GM12878 (cell line): ENCODE data around the gene HAAO. TPM values are rescaled to one million over a fixed set of nuclear protein-coding genes. Genes with fewer than 3 reads are reported as not detected.

ENCODE experiments used
- ATAC-seq: fragments of 200-7000 bp; cut with Tn5 transposase; 3 replicates; pipeline ENCODE4 v1.9.1; 2020; ENCODE audit warnings: mild to moderate bottlenecking, moderate library complexity
- BruUV-seq: library from RNA; stranded (reverse); fragments of 400-500 nt; replicated peaks from 2 replicates; lab custom pipeline; 2021; lab: Mats Ljungman, UMichigan
- CTCF ChIA-PET: fragments of 300-600 bp; sonication (Branson Sonifier 250); formaldehyde crosslinking; extraction: SDS; loops from one replicate; lab custom pipeline; 2021; ENCODE audit warnings: inconsistent platforms; lab: Yijun Ruan, JAX
- POLR2A ChIA-PET: fragments of 350-600 bp; formaldehyde crosslinking; extraction: SDS; loops from one replicate; lab custom pipeline; 2021; ENCODE audit warnings: inconsistent platforms; lab: Charles Lee
- RAD21 ChIA-PET: fragments of 300-600 bp; sonication (Branson Sonifier 250); formaldehyde crosslinking; loops from one replicate; lab custom pipeline; 2023; ENCODE audit warnings: antibody characterized with exemption; ENCODE audit not compliant: unreplicated experiment; lab: Charles Lee
- SMC1A ChIA-PET: fragments of 300-600 bp; sonication (Branson Sonifier 250); formaldehyde crosslinking; loops from one replicate; lab custom pipeline; 2023; ENCODE audit not compliant: unreplicated experiment, uncharacterized antibody; lab: Charles Lee
- DNase-seq: peaks from one replicate; pipeline ENCODE4 v3.0.0-alpha.2; 2011; ENCODE audit warnings: low read depth, low spot score
- FAIRE-seq: peaks from 3 replicates; lab custom pipeline; 2011; peaks lifted over from hg19 to GRCh38; lab: Jason Lieb, UNC
- H2AFZ ChIP-seq: 2 replicates; pipeline ENCODE4 v1.6.0; 2011; ENCODE audit warnings: low read depth, low read length, control low read depth; ENCODE audit not compliant: control insufficient read depth
- H3K27ac ChIP-seq: 2 replicates; pipeline ENCODE4 v1.5.1; 2011; ENCODE audit warnings: control low read depth; ENCODE audit not compliant: control insufficient read depth, insufficient read depth
- H3K27me3 ChIP-seq, 2 experiments: replicated peaks in 1 of 2; 2 replicates each; pipeline versions ENCODE4 v1.6.0 to v1.6.1; 2011; ENCODE audit warnings: low read length in 1 of 2; ENCODE audit not compliant: control insufficient read depth in 2 of 2, insufficient read depth in 2 of 2
- H3K36me3 ChIP-seq, 2 experiments: 2 replicates each; pipeline ENCODE4 v1.5.1; 2011; ENCODE audit warnings: low read length in 1 of 2; ENCODE audit not compliant: control insufficient read depth in 2 of 2, insufficient read depth in 2 of 2
- H3K4me1 ChIP-seq: 2 replicates; pipeline ENCODE4 v1.6.1; 2011; ENCODE audit warnings: mild to moderate bottlenecking, low read length, moderate library complexity, mixed read lengths; ENCODE audit not compliant: control insufficient read depth, insufficient read depth
- H3K4me2 ChIP-seq: 2 replicates; pipeline ENCODE4 v1.6.0; 2011; ENCODE audit warnings: control low read depth; ENCODE audit not compliant: control insufficient read depth, insufficient read depth
- H3K4me3 ChIP-seq: fragments of 200-600 bp; sonication (generic); 2 replicates; pipeline ENCODE4 v1.5.1; 2016
- H3K79me2 ChIP-seq: 2 replicates; pipeline ENCODE4 v1.6.0; 2011; ENCODE audit warnings: low read length; ENCODE audit not compliant: control insufficient read depth, insufficient read depth
- H3K9ac ChIP-seq: 2 replicates; pipeline ENCODE4 v1.8.0; 2011; ENCODE audit warnings: low read length, control low read depth, mixed read lengths; ENCODE audit not compliant: control insufficient read depth, insufficient read depth
- H3K9me3 ChIP-seq: replicated peaks from 3 replicates; pipeline ENCODE4 v1.5.1; 2011; ENCODE audit warnings: mild to moderate bottlenecking, low read length; ENCODE audit not compliant: control insufficient read depth, insufficient read depth
- H4K20me1 ChIP-seq: 2 replicates; pipeline ENCODE4 v1.6.0; 2011; ENCODE audit not compliant: control insufficient read depth, insufficient read depth
- CREB1 ChIP-seq: IDR thresholded peaks from 2 replicates; pipeline ENCODE4 v1.6.1; 2012; ENCODE audit warnings: low read depth, mild to moderate bottlenecking, inconsistent platforms
- MEF2B ChIP-seq: fragments of 450-650 bp; IDR thresholded peaks from 2 replicates; pipeline ENCODE4 v1.6.1; 2018; ENCODE audit warnings: mild to moderate bottlenecking, moderate library complexity; ENCODE audit not compliant: partially characterized antibody, poor library complexity, severe bottlenecking
- NR2F1 ChIP-seq: fragments of 450-650 bp; conservative IDR thresholded peaks from 2 replicates; pipeline ENCODE4 v1.6.1; 2017; ENCODE audit warnings: mild to moderate bottlenecking
- SUPT20H ChIP-seq: IDR thresholded peaks from 2 replicates; pipeline ENCODE4 v1.6.1; 2011; ENCODE audit warnings: low read depth, mild to moderate bottlenecking, low read length, moderate library complexity, borderline replicate concordance; ENCODE audit not compliant: control insufficient read depth
- USF1 ChIP-seq: IDR thresholded peaks from 2 replicates; pipeline ENCODE4 v1.6.1; 2011; ENCODE audit warnings: borderline replicate concordance, low read depth, mild to moderate bottlenecking, moderate library complexity, mixed read lengths, low read length; ENCODE audit not compliant: insufficient read depth; ENCODE audit errors: extremely low read length
- WGBS: methylation state at CpG from one replicate; pipeline ENCODE4 v1.1.6; 2016; ENCODE audit warnings: low lambda C conversion rate; ENCODE audit not compliant: insufficient replicate concordance, insufficient coverage; ENCODE audit errors: missing lambda C conversion rate; 5-methylcytosine and 5-hydroxymethylcytosine counted together
- in situ Hi-C: fragments of 300-500 bp; cut with MboI; formaldehyde crosslinking; loops from 9 replicates; pipeline ENCODE4 v1.14.3; 2018; ENCODE audit warnings: mixed read lengths
- intact Hi-C: fragments of 100-400 bp; cut with micrococcal nuclease; formaldehyde crosslinking; loops from one replicate; pipeline ENCODE4 v1.14.2; 2022; ENCODE audit not compliant: unreplicated experiment
- polyA plus RNA-seq, 11 experiments: library from polyadenylated mRNA; depleted of rRNA in 4 of 11; unstranded in 6 of 11; stranded (reverse) in 5 of 11; fragments of >200 nt; fragmentation: Nextera tagmentation in 4 of 11; fragmentation: Illumina TruSeq in 1 of 11; extraction: Ambion mirVana in 4 of 11; extraction: Trizol in 1 of 11; gene quantifications; 1 replicate in 1 of 11; 2 replicates in 10 of 11; pipeline versions ENCODE4 v1.2.1 to v1.2.3, GENCODE V29; 2011 to 2016; ENCODE audit warnings: inconsistent platforms in 2 of 11, missing spikeins in 2 of 11, low read depth in 1 of 11
- total RNA-seq, 4 experiments: library from RNA; depleted of rRNA in 3 of 4; stranded (reverse); fragments of >200 nt in 3 of 4; fragmentation: Illumina TruSeq in 1 of 4; extraction: Trizol in 1 of 4; gene quantifications; 2 replicates each; pipeline versions ENCODE4 v1.2.1 to v1.2.3, GENCODE V29; 2013 to 2021

The HAAO gene
- total and polyA plus RNA-seq, 10 of the 15 experiments (the other 5 are each of a cell fraction or from before 2014, with no cell fraction given): 4.3 to 58.7 (median 26.8) TPM

- Histone ChIP-seq H3K4me2 (no peak overlapping the region), H2AFZ (no peak overlapping the region), H3K9ac (no peak overlapping the region), H3K9me3 (no peaks in the 10 kb centered on the region), H3K4me1 (peaks cover 25% of the 10 kb centered on the region), H3K27ac (no peak overlapping the region), H3K27me3 (no peaks in the 10 kb centered on the region), H4K20me1 (no peaks in the 10 kb centered on the region), H3K36me3 (no peaks in the 10 kb centered on the region), H3K79me2 (no peaks in the 10 kb centered on the region), H3K4me3 (no peak overlapping the region)
- intact Hi-C loops: loop anchor here (10.0 kb wide), 1 partner anchor 263 kb away; the partner anchor contains the start of gene KCNG3
- no peak for FAIRE-seq
- in situ Hi-C loops: no loop called here
- SMC1A ChIA-PET: interaction anchor here (0.7 to 3.0 kb wide), 9 partner anchors 10 to 94 kb away, joined by 3 to 10 read pairs (median 4); no protein-coding TSS in a partner anchor
- POLR2A ChIA-PET: no interaction called here
- BruUV-seq: no TSS peak
- RAD21 ChIA-PET: interaction anchor here (1.0 to 1.4 kb wide), 2 partner anchors 39 to 116 kb away, joined by 3 to 4 read pairs; no protein-coding TSS in a partner anchor
- DNase-seq: no peak
- CTCF ChIA-PET: interaction anchor here (0.7 to 1.6 kb wide), 6 partner anchors 13 to 270 kb away, joined by 3 to 5 read pairs (median 3); no protein-coding TSS in a partner anchor
- ATAC-seq: no peak
- WGBS: 80% methylated on average over 4 of the region's 4 CpGs
- no peak for TF ChIP-seq CREB1
- no peak for TF ChIP-seq USF1
- TF ChIP-seq, all 136 proteins: peak for 0
Observed at GRCh38 chr2:42757981-42758740, 34.2 kb downstream of the HAAO start.

DNA sequence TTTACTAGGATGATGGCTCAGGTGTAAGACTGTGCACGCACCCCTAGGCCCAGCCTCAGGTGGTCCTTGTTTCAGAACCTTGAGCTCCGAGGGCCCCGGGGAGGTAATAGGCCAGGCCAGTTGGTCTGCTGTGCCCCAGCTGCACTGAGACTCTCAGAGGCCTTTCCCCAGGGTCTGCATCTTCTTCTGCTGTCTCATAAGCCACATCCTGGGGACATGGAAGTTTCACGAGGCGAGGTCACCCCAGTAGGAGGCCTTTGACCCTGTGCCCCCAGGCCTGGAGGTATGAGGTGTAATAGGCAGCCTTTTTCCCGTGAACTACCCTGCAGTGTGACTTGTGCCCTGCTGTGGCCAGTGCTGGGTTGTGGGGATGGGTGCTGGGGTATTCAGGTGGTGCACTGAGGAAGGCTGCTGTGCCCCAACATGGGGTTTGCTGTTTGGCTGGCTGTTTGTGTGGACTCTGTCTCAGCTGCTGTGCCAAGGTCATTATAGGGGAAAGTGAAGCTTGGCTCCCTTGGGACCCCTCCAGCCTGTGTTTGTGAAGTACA is 35.3 kb downstream of the HAAO start:
- Histone ChIP-seq H3K36me3 (no peaks in the 10 kb centered on the region), H3K27ac (no peak overlapping the region), H3K9ac (no peak overlapping the region), H3K4me3 (no peak overlapping the region), H3K27me3 (no peaks in the 10 kb centered on the region), H4K20me1 (no peaks in the 10 kb centered on the region), H3K79me2 (no peaks in the 10 kb centered on the region), H3K4me2 (no peak overlapping the region), H3K4me1 (peaks cover 34% of the 10 kb centered on the region), H2AFZ (no peak overlapping the region), H3K9me3 (no peaks in the 10 kb centered on the region)
- in situ Hi-C loops (no loop called here), intact Hi-C loops (loop anchor here (10.0 kb wide), 1 partner anchor 262 kb away; the partner anchor contains the start of gene KCNG3)
- ATAC-seq (no peak), FAIRE-seq (no peak), DNase-seq (no peak)
- ChIA-PET CTCF (interaction anchor here (1.1 to 1.2 kb wide), 2 partner anchors 14 to 93 kb away, joined by 3 to 4 read pairs; no protein-coding TSS in a partner anchor), POLR2A (no interaction called here), SMC1A (interaction anchor here (0.7 to 3.0 kb wide), 7 partner anchors 12 to 41 kb away, joined by 3 to 10 read pairs (median 3); no protein-coding TSS in a partner anchor), RAD21 (interaction anchor here (1.0 kb wide), 1 partner anchor 118 kb away, joined by 4 read pairs; no protein-coding TSS in a partner anchor)
- WGBS: 74% methylated on average over 6 of the region's 6 CpGs
- no TSS peak for BruUV-seq
- TF ChIP-seq NR2F1 (peak; percentile 37; the same call in 1 of the 2 replicates), MEF2B (peak; percentile 42), SUPT20H (no peak)
